ENCODE measurements around the gene DLGAP3. TPM values are rescaled to one million over a fixed set of nuclear protein-coding genes. Genes with fewer than 3 reads are reported as not detected.

Gene DLGAP3
- total RNA-seq, 1 donor: 0.27 TPM

GRCh38 chr1:34870395-34870794 is 59.1 kb downstream of the DLGAP3 start:
- no peak for DNase-seq (ENCODE audit: low read depth in 2 of 3, low spot score in 2 of 3)

- DNase-seq (ENCODE audit: low read depth in 2 of 3, low spot score in 2 of 3): no peak
Observed at GRCh38 chr1:34869760-34870159, 59.7 kb downstream of the DLGAP3 start.

GRCh38 chr1:34868230-34869049 is 61.0 kb downstream of the DLGAP3 start:
- DNase-seq (ENCODE audit: low read depth in 2 of 3, low spot score in 2 of 3): no peak

- no peak for DNase-seq (ENCODE audit: low read depth in 2 of 3, low spot score in 2 of 3)
Observed at GRCh38 chr1:34867415-34867814, 62.0 kb downstream of the DLGAP3 start.

- DNase-seq (ENCODE audit: low read depth in 2 of 3, low spot score in 2 of 3): no peak
Observed at GRCh38 chr1:34866762-34867109, 62.7 kb downstream of the DLGAP3 start.

GRCh38 chr1:34865981-34866761 is 63.3 kb downstream of the DLGAP3 start:
- peak; percentile 80 to 96 (median 82) for DNase-seq (ENCODE audit: low read depth in 2 of 3, low spot score in 2 of 3)

GRCh38 chr1:34865573-34865972 is 63.9 kb downstream of the DLGAP3 start:
- DNase-seq (ENCODE audit: low read depth in 2 of 3, low spot score in 2 of 3): no peak

GRCh38 chr1:34864759-34865158 is 64.7 kb downstream of the DLGAP3 start:
- DNase-seq (ENCODE audit: low read depth in 2 of 3, low spot score in 2 of 3): no peak

- no peak for DNase-seq (ENCODE audit: low read depth in 2 of 3, low spot score in 2 of 3)
Observed at GRCh38 chr1:34863501-34863900, 65.9 kb downstream of the DLGAP3 start.

- DNase-seq (ENCODE audit: low read depth in 2 of 3, low spot score in 2 of 3): peak; percentile 75 to 94 (median 90)
Observed at GRCh38 chr1:34859446-34860200, 69.8 kb downstream of the DLGAP3 start, which contains the start of gene SMIM12. TSS of gene SMIM12 (minus strand) at chr1:34859749. CDS start at chr1:34855977, 3,772 bp downstream.

GRCh38 chr1:34858901-34859445 is 70.5 kb downstream of the DLGAP3 start:
- DNase-seq (ENCODE audit: low read depth in 2 of 3, low spot score in 2 of 3): peak in 1 of 3 donors; percentile 25

- DNase-seq (ENCODE audit: low read depth in 2 of 3, low spot score in 2 of 3): no peak
Observed at GRCh38 chr1:34856697-34857096, 72.8 kb downstream of the DLGAP3 start.

GRCh38 chr1:34852677-34853217 is 76.7 kb downstream of the DLGAP3 start:
- DNase-seq (ENCODE audit: low read depth in 2 of 3, low spot score in 2 of 3): peak; percentile 73 to 96 (median 92)

GRCh38 chr1:34851431-34852105 is 77.9 kb downstream of the DLGAP3 start:
- DNase-seq (ENCODE audit: low read depth in 2 of 3, low spot score in 2 of 3): no peak

GRCh38 chr1:34850382-34850781 is 79.1 kb downstream of the DLGAP3 start:
- no peak for DNase-seq (ENCODE audit: low read depth in 2 of 3, low spot score in 2 of 3)

- DNase-seq (ENCODE audit: low read depth in 2 of 3, low spot score in 2 of 3): no peak
Observed at GRCh38 chr1:34847094-34847493, 82.4 kb downstream of the DLGAP3 start.

- DNase-seq (ENCODE audit: low read depth in 2 of 3, low spot score in 2 of 3): no peak
Observed at GRCh38 chr1:34846265-34846664, 83.2 kb downstream of the DLGAP3 start.

GRCh38 chr1:34845131-34845901 is 84.1 kb downstream of the DLGAP3 start:
- DNase-seq (ENCODE audit: low read depth in 2 of 3, low spot score in 2 of 3): peak in 1 of 3 donors; percentile 50

GRCh38 chr1:34844252-34844634 is 85.2 kb downstream of the DLGAP3 start:
- DNase-seq (ENCODE audit: low read depth in 2 of 3, low spot score in 2 of 3): no peak
